GM19455 (cell line): Measurements from ENCODE around the gene ASIC4.

Source experiments
- ATAC-seq: cut with Tn5 transposase; IDR thresholded peaks from one replicate; pipeline ENCODE4 v1.9.1; 2021; ENCODE audit not compliant: unreplicated experiment

ASIC4 gene

DNA sequence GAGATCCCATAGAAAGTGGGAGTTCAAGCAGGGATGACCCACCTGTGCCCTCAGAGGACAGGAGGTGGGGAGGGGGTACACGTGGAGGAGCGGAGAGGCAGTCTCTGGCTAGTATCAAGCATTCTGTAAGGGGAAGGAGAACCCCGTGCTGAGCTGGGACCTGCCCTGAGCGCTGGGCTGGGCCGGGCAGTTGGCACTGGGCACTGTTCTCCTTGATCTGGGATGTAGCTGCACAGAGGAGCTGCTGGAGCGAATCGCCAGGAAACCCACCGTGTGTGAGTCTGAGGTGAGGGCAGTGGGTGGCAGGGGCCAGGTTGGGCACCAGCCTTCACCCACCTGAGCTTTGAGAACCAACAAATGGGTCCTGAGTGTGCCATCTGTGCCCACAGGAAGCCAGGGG is 35.4 kb upstream of the ASIC4 start:
- no peak for ATAC-seq

GRCh38 chr2:219480004-219480403 is 34.3 kb upstream of the ASIC4 start:
- ATAC-seq, result no peak

- ATAC-seq, result no peak
Observed at GRCh38 chr2:219482674-219483405, 31.4 kb upstream of the ASIC4 start.

DNA sequence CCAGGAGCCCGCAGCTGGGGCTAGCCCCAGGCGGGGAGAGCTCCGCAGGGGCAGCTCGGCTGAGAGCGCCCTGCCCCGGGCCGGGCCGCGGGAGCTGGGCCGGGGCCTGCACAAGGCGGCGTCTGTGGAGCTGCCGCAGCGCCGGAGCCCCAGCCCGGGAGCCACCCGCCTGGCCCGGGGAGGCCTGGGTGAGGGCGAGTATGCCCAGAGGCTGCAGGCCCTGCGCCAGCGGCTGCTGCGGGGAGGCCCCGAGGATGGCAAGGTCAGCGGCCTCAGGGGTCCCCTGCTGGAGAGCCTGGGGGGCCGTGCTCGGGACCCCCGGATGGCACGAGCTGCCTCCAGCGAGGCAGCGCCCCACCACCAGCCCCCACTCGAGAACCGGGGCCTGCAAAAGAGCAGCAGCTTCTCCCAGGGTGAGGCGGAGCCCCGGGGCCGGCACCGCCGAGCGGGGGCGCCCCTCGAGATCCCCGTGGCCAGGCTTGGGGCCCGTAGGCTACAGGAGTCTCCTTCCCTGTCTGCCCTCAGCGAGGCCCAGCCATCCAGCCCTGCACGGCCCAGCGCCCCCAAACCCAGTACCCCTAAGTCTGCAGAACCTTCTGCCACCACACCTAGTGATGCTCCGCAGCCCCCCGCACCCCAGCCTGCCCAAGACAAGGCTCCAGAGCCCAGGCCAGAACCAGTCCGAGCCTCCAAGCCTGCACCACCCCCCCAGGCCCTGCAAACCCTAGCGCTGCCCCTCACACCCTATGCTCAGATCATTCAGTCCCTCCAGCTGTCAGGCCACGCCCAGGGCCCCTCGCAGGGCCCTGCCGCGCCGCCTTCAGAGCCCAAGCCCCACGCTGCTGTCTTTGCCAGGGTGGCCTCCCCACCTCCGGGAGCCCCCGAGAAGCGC is 30.6 kb upstream of the ASIC4 start:
- ATAC-seq, result no peak

- no peak for ATAC-seq
Observed at GRCh38 chr2:219484343-219485200, 29.7 kb upstream of the ASIC4 start.

DNA sequence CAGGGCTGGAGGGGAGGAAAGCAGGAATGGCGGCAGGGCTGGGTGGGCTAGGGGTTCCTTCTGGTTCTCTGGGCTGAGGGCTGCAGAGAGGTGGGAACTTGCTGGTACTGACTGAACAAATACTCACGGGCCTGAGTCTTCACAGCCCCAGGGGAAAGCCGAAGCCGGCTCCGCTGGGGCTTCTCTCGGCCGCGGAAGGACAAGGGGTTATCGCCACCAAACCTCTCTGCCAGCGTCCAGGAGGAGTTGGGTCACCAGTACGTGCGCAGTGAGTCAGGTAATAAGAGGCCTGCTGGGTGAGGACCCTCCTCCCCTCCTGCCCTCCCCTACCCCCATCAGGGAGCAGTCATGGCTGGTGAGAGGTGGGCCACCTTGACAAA is 29.1 kb upstream of the ASIC4 start:
- no peak for ATAC-seq

DNA sequence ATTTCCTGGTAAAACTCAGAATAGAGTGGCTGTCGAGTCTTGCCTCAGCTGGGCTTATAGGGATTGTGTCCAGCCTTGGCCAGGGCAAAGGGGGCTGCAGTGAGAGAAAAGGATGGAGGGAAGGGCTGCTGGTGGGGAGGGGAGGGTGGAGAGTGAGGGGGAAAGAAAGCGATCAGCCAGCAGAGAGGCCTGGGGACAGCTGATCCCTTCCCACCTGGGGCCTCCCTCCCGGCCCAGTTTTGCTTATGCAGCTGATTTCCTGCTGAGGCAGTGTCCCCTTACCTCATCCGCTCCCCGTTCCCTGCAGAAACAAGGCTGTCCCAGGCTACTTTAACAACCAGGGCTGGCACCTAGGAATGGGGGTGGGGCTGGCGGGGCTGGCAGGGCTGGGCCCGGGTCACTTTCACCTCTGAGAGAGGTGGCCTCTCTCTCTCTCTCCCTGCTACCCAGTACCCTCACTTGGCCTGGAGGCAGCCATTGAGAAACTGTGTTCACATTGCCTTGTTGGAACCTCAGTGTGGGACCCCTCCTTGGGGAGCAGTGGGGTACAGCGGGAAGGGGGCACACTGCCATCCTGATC is 27.8 kb upstream of the ASIC4 start:
- no peak for ATAC-seq

- ATAC-seq, result no peak
Observed at GRCh38 chr2:219488149-219488843, 26.0 kb upstream of the ASIC4 start.

GRCh38 chr2:219488844-219489194 is 25.5 kb upstream of the ASIC4 start:
- no peak for ATAC-seq

GRCh38 chr2:219489315-219489714 is 25.0 kb upstream of the ASIC4 start:
- ATAC-seq, result no peak

DNA sequence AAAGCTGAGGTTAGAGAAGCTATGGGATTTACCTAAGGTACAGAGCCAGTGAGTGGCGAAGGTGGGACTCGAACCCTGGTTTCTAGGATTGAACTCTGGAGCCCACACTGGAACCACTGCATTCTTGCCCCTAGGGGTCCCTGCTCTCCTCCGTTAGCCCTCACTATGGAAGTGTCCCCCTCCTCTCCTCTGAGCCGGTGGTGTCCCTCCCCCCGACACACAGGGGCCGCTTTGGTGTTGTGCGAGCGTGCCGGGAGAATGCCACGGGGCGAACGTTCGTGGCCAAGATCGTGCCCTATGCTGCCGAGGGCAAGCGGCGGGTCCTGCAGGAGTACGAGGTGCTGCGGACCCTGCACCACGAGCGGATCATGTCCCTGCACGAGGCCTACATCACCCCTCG is 24.1 kb upstream of the ASIC4 start:
- ATAC-seq, result no peak

DNA sequence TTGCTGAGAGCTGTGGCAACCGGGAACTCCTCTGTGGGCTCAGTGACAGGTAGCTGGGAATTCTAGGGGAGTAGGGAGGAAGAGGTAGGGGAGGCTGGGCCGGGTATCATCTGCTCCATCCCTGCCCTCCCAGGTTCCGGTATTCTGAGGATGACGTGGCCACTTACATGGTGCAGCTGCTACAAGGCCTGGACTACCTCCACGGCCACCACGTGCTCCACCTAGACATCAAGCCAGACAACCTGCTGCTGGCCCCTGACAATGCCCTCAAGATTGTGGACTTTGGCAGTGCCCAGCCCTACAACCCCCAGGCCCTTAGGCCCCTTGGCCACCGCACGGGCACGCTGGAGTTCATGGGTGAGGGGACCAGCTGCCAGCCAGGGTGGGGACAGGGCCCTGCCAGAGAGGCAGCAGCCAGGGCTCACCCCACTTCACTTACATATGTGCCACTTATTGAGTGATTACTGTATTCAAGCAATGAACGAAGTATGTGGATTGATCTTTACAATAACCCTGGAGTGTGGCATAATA is 23.6 kb upstream of the ASIC4 start:
- ATAC-seq, result no peak

DNA sequence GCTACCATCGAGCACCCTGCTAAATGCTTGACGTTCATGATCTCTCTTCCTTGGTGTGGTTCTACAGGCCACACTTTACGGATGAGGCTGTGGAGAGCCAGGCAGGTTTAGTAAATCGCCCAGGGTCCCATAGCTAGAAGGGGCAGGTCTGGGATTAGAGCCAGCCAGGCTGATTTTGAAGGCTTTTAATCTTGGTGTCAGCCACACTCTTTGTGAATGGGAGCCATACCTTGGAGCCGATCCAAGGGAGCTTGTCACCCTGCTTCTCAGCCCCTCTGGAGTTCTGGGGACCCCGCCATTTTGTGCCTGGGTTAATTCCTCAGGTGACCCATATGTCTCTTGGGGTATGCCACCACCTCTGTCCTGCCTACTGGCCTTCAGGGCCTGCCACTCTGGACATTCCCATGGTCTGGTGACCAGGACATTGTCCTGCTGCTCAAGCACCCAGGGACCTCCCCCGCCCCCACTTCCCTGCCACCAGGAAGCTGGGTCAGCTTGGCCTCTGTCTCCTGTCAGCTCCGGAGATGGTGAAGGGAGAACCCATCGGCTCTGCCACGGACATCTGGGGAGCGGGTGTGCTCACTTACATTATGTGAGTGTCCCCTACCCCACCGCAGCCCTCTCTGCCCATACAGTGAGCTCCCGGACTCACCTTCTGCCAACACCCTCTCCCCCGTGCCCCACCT is 22.9 kb upstream of the ASIC4 start:
- ATAC-seq, result no peak

- ATAC-seq, result no peak
Observed at GRCh38 chr2:219492575-219492974, 21.7 kb upstream of the ASIC4 start.

- ATAC-seq, result no peak
Observed at GRCh38 chr2:219493086-219493485, 21.2 kb upstream of the ASIC4 start.

DNA sequence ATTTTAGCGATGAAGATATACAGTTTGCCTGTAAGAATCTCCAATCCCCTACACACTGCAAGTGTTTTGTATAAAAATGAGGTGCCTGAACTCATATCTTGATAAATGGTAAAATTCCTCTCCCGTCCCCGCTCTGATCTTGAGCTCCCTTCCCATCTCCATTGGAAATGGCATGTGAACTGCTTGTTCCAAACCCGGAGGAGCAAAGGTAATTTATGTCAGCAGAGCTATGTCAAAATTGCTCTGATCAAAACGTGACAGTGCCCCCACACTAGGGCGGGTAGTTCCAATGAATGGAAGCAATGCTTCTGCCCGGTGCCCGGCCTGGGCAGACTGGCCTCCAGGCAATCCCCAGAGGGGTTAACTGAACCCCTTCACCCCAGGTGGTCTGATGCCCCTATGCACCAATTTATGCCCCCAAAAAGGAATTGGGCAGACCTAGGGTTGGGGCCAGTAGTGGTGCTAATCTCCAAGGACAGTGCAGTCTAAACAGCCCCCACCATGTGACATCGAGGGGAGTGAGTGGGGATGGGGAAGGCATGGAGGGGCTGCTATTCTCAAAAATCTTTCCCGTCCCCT is 19.2 kb upstream of the ASIC4 start:
- no peak for ATAC-seq

GRCh38 chr2:219495531-219496122 is 18.7 kb upstream of the ASIC4 start:
- ATAC-seq, result no peak

DNA sequence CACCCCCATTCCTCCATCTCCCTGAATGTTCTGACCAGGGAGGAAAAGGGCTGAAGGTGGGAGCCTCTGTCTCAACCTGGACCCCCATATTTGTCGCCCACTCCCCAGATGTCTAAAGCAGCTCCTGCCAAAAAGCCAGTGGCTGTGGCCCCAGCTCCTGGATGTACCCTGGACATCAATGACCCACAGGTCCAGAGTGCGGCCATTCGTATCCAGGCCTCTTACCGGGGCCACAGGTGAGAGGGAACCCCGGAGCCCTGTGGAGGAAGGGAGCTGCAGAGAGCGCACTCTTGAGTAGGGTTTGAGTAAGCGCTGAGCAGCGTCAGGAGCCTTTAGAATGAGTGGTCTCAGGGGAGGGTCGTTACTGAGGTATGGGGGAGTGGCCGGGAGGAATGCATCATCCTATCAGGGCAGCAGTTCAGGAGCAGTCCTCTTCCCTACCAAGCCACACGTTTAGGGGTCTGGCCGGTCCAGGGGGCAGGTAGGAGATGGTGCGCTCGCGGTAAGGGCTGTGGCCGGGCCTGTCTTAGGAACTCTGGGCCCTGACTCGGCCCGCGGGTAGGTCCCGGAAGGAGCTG is 17.9 kb upstream of the ASIC4 start:
- no peak for ATAC-seq
